GM12878 (cell line): ENCODE measurements around the gene CHRNA3. TPM values are rescaled to one million over a fixed set of nuclear protein-coding genes. Genes with fewer than 3 reads are reported as not detected.

Source experiments
- ATAC-seq: fragments of 200-7000 bp; cut with Tn5 transposase; 3 replicates; pipeline ENCODE4 v1.9.1; 2020; ENCODE audit warnings: mild to moderate bottlenecking, moderate library complexity
- BruUV-seq: library from RNA; stranded (reverse); fragments of 400-500 nt; replicated peaks from 2 replicates; lab custom pipeline; 2021; lab: Mats Ljungman, UMichigan
- CTCF ChIA-PET: fragments of 300-600 bp; sonication (Branson Sonifier 250); formaldehyde crosslinking; extraction: SDS; loops from one replicate; lab custom pipeline; 2021; ENCODE audit warnings: inconsistent platforms; lab: Yijun Ruan, JAX
- POLR2A ChIA-PET: fragments of 350-600 bp; formaldehyde crosslinking; extraction: SDS; loops from one replicate; lab custom pipeline; 2021; ENCODE audit warnings: inconsistent platforms; lab: Charles Lee
- RAD21 ChIA-PET: fragments of 300-600 bp; sonication (Branson Sonifier 250); formaldehyde crosslinking; loops from one replicate; lab custom pipeline; 2023; ENCODE audit warnings: antibody characterized with exemption; ENCODE audit not compliant: unreplicated experiment; lab: Charles Lee
- SMC1A ChIA-PET: fragments of 300-600 bp; sonication (Branson Sonifier 250); formaldehyde crosslinking; loops from one replicate; lab custom pipeline; 2023; ENCODE audit not compliant: unreplicated experiment, uncharacterized antibody; lab: Charles Lee
- DNase-seq: peaks from one replicate; pipeline ENCODE4 v3.0.0-alpha.2; 2011; ENCODE audit warnings: low read depth, low spot score
- FAIRE-seq: peaks from 3 replicates; lab custom pipeline; 2011; peaks lifted over from hg19 to GRCh38; lab: Jason Lieb, UNC
- H2AFZ ChIP-seq: 2 replicates; pipeline ENCODE4 v1.6.0; 2011; ENCODE audit warnings: low read depth, low read length, control low read depth; ENCODE audit not compliant: control insufficient read depth
- H3K27ac ChIP-seq: 2 replicates; pipeline ENCODE4 v1.5.1; 2011; ENCODE audit warnings: control low read depth; ENCODE audit not compliant: control insufficient read depth, insufficient read depth
- H3K27me3 ChIP-seq, 2 experiments: replicated peaks in 1 of 2; 2 replicates each; pipeline versions ENCODE4 v1.6.0 to v1.6.1; 2011; ENCODE audit warnings: low read length in 1 of 2; ENCODE audit not compliant: control insufficient read depth in 2 of 2, insufficient read depth in 2 of 2
- H3K36me3 ChIP-seq, 2 experiments: 2 replicates each; pipeline ENCODE4 v1.5.1; 2011; ENCODE audit warnings: low read length in 1 of 2; ENCODE audit not compliant: control insufficient read depth in 2 of 2, insufficient read depth in 2 of 2
- H3K4me1 ChIP-seq: 2 replicates; pipeline ENCODE4 v1.6.1; 2011; ENCODE audit warnings: mild to moderate bottlenecking, low read length, moderate library complexity, mixed read lengths; ENCODE audit not compliant: control insufficient read depth, insufficient read depth
- H3K4me2 ChIP-seq: 2 replicates; pipeline ENCODE4 v1.6.0; 2011; ENCODE audit warnings: control low read depth; ENCODE audit not compliant: control insufficient read depth, insufficient read depth
- H3K4me3 ChIP-seq: fragments of 200-600 bp; sonication (generic); 2 replicates; pipeline ENCODE4 v1.5.1; 2016
- H3K79me2 ChIP-seq: 2 replicates; pipeline ENCODE4 v1.6.0; 2011; ENCODE audit warnings: low read length; ENCODE audit not compliant: control insufficient read depth, insufficient read depth
- H3K9ac ChIP-seq: 2 replicates; pipeline ENCODE4 v1.8.0; 2011; ENCODE audit warnings: low read length, control low read depth, mixed read lengths; ENCODE audit not compliant: control insufficient read depth, insufficient read depth
- H3K9me3 ChIP-seq: replicated peaks from 3 replicates; pipeline ENCODE4 v1.5.1; 2011; ENCODE audit warnings: mild to moderate bottlenecking, low read length; ENCODE audit not compliant: control insufficient read depth, insufficient read depth
- H4K20me1 ChIP-seq: 2 replicates; pipeline ENCODE4 v1.6.0; 2011; ENCODE audit not compliant: control insufficient read depth, insufficient read depth
- BACH1 ChIP-seq: fragments of 450-650 bp; IDR thresholded peaks from 2 replicates; pipeline ENCODE4 v1.6.1; 2017; ENCODE audit warnings: mild to moderate bottlenecking, borderline replicate concordance
- FOS ChIP-seq: IDR thresholded peaks from 3 replicates; pipeline ENCODE4 v1.6.1; 2011; ENCODE audit warnings: borderline replicate concordance; ENCODE audit not compliant: insufficient read length; ENCODE audit errors: extremely low read depth
- GABPA ChIP-seq: IDR thresholded peaks from 2 replicates; pipeline ENCODE4 v1.6.1; 2014; ENCODE audit warnings: antibody characterized with exemption, low read depth, mild to moderate bottlenecking, inconsistent platforms
- HDAC6 ChIP-seq: fragments of 200-600 bp; sonication (generic); IDR thresholded peaks from one replicate; pipeline ENCODE4 v1.8.0; 2017; ENCODE audit warnings: antibody characterized with exemption; ENCODE audit not compliant: unreplicated experiment
- MEF2A ChIP-seq: IDR thresholded peaks from 2 replicates; pipeline ENCODE4 v1.6.1; 2011; ENCODE audit warnings: low read depth, mild to moderate bottlenecking, low read length, moderate library complexity; ENCODE audit not compliant: insufficient read depth
- PAX8 ChIP-seq: fragments of 450-650 bp; IDR thresholded peaks from 2 replicates; pipeline ENCODE4 v1.6.1; 2017; ENCODE audit warnings: mild to moderate bottlenecking, moderate library complexity
- SIN3A ChIP-seq: IDR thresholded peaks from 2 replicates; pipeline ENCODE4 v1.6.1; 2012; ENCODE audit warnings: low read depth, low read length, improper control_type of control experiment
- SUZ12 ChIP-seq: fragments of 200-600 bp; sonication (generic); IDR thresholded peaks from one replicate; pipeline ENCODE4 v1.6.1; 2018; ENCODE audit warnings: antibody characterized with exemption, mild to moderate bottlenecking; ENCODE audit not compliant: unreplicated experiment
- ZZZ3 ChIP-seq: IDR thresholded peaks from 2 replicates; pipeline ENCODE4 v1.6.1; 2011; ENCODE audit warnings: low read depth; ENCODE audit not compliant: control insufficient read depth, insufficient read length
- WGBS: methylation state at CpG from one replicate; pipeline ENCODE4 v1.1.6; 2016; ENCODE audit warnings: low lambda C conversion rate; ENCODE audit not compliant: insufficient replicate concordance, insufficient coverage; ENCODE audit errors: missing lambda C conversion rate; 5-methylcytosine and 5-hydroxymethylcytosine counted together
- in situ Hi-C: fragments of 300-500 bp; cut with MboI; formaldehyde crosslinking; loops from 9 replicates; pipeline ENCODE4 v1.14.3; 2018; ENCODE audit warnings: mixed read lengths
- intact Hi-C: fragments of 100-400 bp; cut with micrococcal nuclease; formaldehyde crosslinking; loops from one replicate; pipeline ENCODE4 v1.14.2; 2022; ENCODE audit not compliant: unreplicated experiment
- polyA plus RNA-seq, 11 experiments: library from polyadenylated mRNA; depleted of rRNA in 4 of 11; unstranded in 6 of 11; stranded (reverse) in 5 of 11; fragments of >200 nt; fragmentation: Nextera tagmentation in 4 of 11; fragmentation: Illumina TruSeq in 1 of 11; extraction: Ambion mirVana in 4 of 11; extraction: Trizol in 1 of 11; gene quantifications; 1 replicate in 1 of 11; 2 replicates in 10 of 11; pipeline versions ENCODE4 v1.2.1 to v1.2.3, GENCODE V29; 2011 to 2016; ENCODE audit warnings: inconsistent platforms in 2 of 11, missing spikeins in 2 of 11, low read depth in 1 of 11
- total RNA-seq, 4 experiments: library from RNA; depleted of rRNA in 3 of 4; stranded (reverse); fragments of >200 nt in 3 of 4; fragmentation: Illumina TruSeq in 1 of 4; extraction: Trizol in 1 of 4; gene quantifications; 2 replicates each; pipeline versions ENCODE4 v1.2.1 to v1.2.3, GENCODE V29; 2013 to 2021
- TF ChIP-seq, protein P1 (sequence below): fragments of 450-650 bp; IDR thresholded peaks from 2 replicates; pipeline ENCODE4 v1.6.1; 2017; ENCODE audit warnings: antibody characterized with exemption, mild to moderate bottlenecking, moderate library complexity
- TF ChIP-seq, protein P2 (sequence below): fragments of 450-650 bp; IDR thresholded peaks from 2 replicates; pipeline ENCODE4 v1.6.1; 2018; ENCODE audit warnings: borderline replicate concordance, mild to moderate bottlenecking; ENCODE audit not compliant: partially characterized antibody
- TF ChIP-seq, protein P3 (sequence below): IDR thresholded peaks from 2 replicates; pipeline ENCODE4 v1.6.1; 2012; ENCODE audit warnings: low read length, inconsistent platforms
- TF ChIP-seq, protein P4 (sequence below): fragments of 450-650 bp; IDR thresholded peaks from 2 replicates; pipeline ENCODE4 v1.6.1; 2017; ENCODE audit warnings: mild to moderate bottlenecking

Gene CHRNA3
- total and polyA plus RNA-seq, 10 of the 15 experiments (the other 5 are each of a cell fraction or from before 2014, with no cell fraction given) = 0.06 to 0.19 (median 0.09) TPM; not detected in 7

DNA sequence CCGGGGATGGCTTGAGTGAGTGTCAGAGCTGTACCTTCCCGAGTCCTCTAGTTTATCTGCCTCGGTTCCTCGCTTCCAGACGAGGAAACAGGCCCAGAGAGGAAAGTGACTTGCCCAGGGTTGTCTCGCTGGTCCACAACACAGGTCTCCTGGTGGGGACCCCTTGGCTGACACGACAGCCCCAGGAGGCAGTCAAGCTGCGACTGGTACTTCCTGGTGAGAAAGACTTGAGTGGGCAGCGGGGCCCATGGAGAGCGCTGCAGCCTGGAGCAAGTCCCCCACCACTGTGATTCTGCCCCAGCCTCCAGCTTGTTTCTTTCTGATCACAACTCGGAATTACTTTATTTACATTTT lies 56.1 kb downstream of the CHRNA3 start (continued):
- TF ChIP-seq, protein P1, sequence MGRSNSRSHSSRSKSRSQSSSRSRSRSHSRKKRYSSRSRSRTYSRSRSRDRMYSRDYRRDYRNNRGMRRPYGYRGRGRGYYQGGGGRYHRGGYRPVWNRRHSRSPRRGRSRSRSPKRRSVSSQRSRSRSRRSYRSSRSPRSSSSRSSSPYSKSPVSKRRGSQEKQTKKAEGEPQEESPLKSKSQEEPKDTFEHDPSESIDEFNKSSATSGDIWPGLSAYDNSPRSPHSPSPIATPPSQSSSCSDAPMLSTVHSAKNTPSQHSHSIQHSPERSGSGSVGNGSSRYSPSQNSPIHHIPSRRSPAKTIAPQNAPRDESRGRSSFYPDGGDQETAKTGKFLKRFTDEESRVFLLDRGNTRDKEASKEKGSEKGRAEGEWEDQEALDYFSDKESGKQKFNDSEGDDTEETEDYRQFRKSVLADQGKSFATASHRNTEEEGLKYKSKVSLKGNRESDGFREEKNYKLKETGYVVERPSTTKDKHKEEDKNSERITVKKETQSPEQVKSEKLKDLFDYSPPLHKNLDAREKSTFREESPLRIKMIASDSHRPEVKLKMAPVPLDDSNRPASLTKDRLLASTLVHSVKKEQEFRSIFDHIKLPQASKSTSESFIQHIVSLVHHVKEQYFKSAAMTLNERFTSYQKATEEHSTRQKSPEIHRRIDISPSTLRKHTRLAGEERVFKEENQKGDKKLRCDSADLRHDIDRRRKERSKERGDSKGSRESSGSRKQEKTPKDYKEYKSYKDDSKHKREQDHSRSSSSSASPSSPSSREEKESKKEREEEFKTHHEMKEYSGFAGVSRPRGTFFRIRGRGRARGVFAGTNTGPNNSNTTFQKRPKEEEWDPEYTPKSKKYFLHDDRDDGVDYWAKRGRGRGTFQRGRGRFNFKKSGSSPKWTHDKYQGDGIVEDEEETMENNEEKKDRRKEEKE = no peak
- TF ChIP-seq BACH1 = no peak

DNA sequence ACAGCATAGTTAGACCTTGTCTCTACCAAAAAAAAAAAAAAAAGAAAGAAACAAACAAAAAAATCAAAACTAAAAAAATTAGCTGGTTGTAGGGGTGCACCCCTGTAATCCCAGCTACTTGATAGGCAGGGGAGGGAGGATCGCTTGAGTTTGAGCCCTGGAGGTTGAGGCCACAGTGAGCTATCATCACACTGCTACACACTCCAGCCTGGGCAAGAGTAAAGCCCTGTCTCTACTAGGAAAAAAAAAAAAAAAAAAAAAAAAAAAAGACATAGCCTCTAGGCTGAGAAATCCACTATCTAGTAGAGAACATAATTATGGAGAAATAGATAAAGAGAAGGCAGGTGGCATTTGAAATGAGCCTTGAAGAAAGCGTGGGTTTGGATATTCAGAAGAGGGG lies 57.7 kb downstream of the CHRNA3 start:
- Histone ChIP-seq H3K4me3 (no peak overlapping the region), H4K20me1 (no peaks in the 10 kb centered on the region), H3K79me2 (peaks cover 10% of the 10 kb centered on the region), H3K4me2 (no peak overlapping the region), H3K36me3 (no peaks in the 10 kb centered on the region), H3K9me3 (no peaks in the 10 kb centered on the region), H2AFZ (no peak overlapping the region), H3K27ac (no peak overlapping the region), H3K9ac (no peak overlapping the region), H3K4me1 (peaks cover 5% of the 10 kb centered on the region), H3K27me3 (no peaks in the 10 kb centered on the region)
- BruUV-seq = no TSS peak
- intact Hi-C loops = no loop called here
- RAD21 ChIA-PET = interaction anchor here (0.7 kb wide), 1 partner anchor 11 kb away, joined by 3 read pairs; no protein-coding TSS in a partner anchor
- POLR2A ChIA-PET = interaction anchor here (0.6 to 0.9 kb wide), 2 partner anchors 23 to 444 kb away, joined by 5 to 6 read pairs; partner anchors contain the start of gene PSMA4
- SMC1A ChIA-PET = no interaction called here
- FAIRE-seq (no peak), ATAC-seq (no peak), DNase-seq (no peak)
- in situ Hi-C loops = no loop called here
- WGBS = 86% methylated on average over 2 of the region's 2 CpGs
- CTCF ChIA-PET = interaction anchor here (0.6 kb wide), 1 partner anchor 99 kb away, joined by 3 read pairs; no protein-coding TSS in a partner anchor
- TF ChIP-seq, protein P2, sequence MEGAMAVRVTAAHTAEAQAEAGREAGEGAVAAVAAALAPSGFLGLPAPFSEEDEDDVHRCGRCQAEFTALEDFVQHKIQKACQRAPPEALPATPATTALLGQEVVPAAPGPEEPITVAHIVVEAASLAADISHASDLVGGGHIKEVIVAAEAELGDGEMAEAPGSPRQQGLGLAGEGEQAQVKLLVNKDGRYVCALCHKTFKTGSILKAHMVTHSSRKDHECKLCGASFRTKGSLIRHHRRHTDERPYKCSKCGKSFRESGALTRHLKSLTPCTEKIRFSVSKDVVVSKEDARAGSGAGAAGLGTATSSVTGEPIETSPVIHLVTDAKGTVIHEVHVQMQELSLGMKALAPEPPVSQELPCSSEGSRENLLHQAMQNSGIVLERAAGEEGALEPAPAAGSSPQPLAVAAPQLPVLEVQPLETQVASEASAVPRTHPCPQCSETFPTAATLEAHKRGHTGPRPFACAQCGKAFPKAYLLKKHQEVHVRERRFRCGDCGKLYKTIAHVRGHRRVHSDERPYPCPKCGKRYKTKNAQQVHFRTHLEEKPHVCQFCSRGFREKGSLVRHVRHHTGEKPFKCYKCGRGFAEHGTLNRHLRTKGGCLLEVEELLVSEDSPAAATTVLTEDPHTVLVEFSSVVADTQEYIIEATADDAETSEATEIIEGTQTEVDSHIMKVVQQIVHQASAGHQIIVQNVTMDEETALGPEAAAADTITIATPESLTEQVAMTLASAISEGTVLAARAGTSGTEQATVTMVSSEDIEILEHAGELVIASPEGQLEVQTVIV = no peak
- TF ChIP-seq HDAC6 = no peak
- TF ChIP-seq GABPA = no peak
- no peak for TF ChIP-seq ZZZ3
- no peak for TF ChIP-seq FOS
- TF ChIP-seq SUZ12 = no peak
- no peak for TF ChIP-seq PAX8
- TF ChIP-seq, protein P3, sequence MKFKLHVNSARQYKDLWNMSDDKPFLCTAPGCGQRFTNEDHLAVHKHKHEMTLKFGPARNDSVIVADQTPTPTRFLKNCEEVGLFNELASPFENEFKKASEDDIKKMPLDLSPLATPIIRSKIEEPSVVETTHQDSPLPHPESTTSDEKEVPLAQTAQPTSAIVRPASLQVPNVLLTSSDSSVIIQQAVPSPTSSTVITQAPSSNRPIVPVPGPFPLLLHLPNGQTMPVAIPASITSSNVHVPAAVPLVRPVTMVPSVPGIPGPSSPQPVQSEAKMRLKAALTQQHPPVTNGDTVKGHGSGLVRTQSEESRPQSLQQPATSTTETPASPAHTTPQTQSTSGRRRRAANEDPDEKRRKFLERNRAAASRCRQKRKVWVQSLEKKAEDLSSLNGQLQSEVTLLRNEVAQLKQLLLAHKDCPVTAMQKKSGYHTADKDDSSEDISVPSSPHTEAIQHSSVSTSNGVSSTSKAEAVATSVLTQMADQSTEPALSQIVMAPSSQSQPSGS = no peak
- no peak for TF ChIP-seq MEF2A
- TF ChIP-seq SIN3A = no peak
- TF ChIP-seq, protein P4, sequence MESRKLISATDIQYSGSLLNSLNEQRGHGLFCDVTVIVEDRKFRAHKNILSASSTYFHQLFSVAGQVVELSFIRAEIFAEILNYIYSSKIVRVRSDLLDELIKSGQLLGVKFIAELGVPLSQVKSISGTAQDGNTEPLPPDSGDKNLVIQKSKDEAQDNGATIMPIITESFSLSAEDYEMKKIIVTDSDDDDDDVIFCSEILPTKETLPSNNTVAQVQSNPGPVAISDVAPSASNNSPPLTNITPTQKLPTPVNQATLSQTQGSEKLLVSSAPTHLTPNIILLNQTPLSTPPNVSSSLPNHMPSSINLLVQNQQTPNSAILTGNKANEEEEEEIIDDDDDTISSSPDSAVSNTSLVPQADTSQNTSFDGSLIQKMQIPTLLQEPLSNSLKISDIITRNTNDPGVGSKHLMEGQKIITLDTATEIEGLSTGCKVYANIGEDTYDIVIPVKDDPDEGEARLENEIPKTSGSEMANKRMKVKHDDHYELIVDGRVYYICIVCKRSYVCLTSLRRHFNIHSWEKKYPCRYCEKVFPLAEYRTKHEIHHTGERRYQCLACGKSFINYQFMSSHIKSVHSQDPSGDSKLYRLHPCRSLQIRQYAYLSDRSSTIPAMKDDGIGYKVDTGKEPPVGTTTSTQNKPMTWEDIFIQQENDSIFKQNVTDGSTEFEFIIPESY = no peak
